Retinal pigment epithelial cell (primary cell): ENCODE data around the gene UPK1B.

Experiments used
- DNase-seq: peaks from one replicate; pipeline ENCODE4 v3.0.0-alpha.2; 2010; ENCODE audit warnings: low read depth
- H3K4me3 ChIP-seq: 2 replicates; pipeline ENCODE4 v1.5.1; 2011; ENCODE audit warnings: mild to moderate bottlenecking, low read length, control low read depth, moderate library complexity
- CTCF ChIP-seq: conservative IDR thresholded peaks from 2 replicates; pipeline ENCODE4 v1.5.1; 2011; ENCODE audit warnings: low read depth, low read length, control low read depth, inconsistent platforms

Gene UPK1B

GRCh38 chr3:119194237-119195150, 21.1 kb downstream of the UPK1B start:
- DNase-seq: no peak
- H3K4me3 ChIP-seq: no peak overlapping the region
- TF ChIP-seq CTCF: no peak

- no peak for DNase-seq
- H3K4me3 ChIP-seq: no peak overlapping the region
- no peak for TF ChIP-seq CTCF
These were observed 21.7 kb downstream of the UPK1B start for GRCh38 chr3:119195151-119195476.

- TF ChIP-seq CTCF: no peak
- no peak for DNase-seq
- no peak overlapping the region for H3K4me3 ChIP-seq
These were observed 22.5 kb downstream of the UPK1B start for GRCh38 chr3:119195911-119196310.

GRCh38 chr3:119205209-119205608, 31.8 kb downstream of the UPK1B start:
- no peak for DNase-seq
- no peak for TF ChIP-seq CTCF
- no peak overlapping the region for H3K4me3 ChIP-seq

DNA sequence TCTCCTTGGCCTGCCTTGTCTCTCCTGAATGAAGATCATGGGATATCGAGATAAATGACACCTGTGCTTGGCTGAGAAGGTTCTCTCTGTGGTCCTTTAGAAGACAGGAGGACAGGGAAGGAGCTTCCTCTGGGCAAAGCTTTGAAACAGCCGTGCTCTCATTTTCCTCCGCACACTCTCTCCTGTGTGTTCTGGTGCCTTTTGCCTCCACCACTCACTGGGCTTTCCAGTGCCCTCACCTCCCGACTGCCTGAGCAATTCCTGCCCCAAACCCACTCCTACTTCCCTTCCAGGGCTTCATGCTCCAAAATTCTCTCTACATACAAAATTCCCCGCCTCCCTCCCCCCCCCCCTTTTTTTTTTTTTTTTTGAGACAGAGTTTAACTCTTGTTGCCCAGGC, 32.3 kb downstream of the UPK1B start:
- no peak overlapping the region for H3K4me3 ChIP-seq
- no peak for DNase-seq
- no peak for TF ChIP-seq CTCF

- no peak overlapping the region for H3K4me3 ChIP-seq
- no peak for TF ChIP-seq CTCF
- no peak for DNase-seq
These were observed 33.5 kb downstream of the UPK1B start for GRCh38 chr3:119206611-119207511.

- DNase-seq: no peak
- TF ChIP-seq CTCF: no peak
- H3K4me3 ChIP-seq: no peak overlapping the region
These were observed 34.1 kb downstream of the UPK1B start for GRCh38 chr3:119207512-119207875.
